ENCODE results near the gene PEX6.
"Not testable (repeated sequence)": the region's sequence is repeated elsewhere in the genome, so short reads cannot be mapped to it uniquely, and the experiment has no call there.

Gene PEX6

GRCh38 chr6:42978839-42979522 lies at the start of gene PEX6:
TSS of gene PEX6 (minus strand) at chr6:42979181. CDS start at chr6:42979150, 31 bp downstream.
- peak; percentile 92 for DNase-seq

GRCh38 chr6:43026365-43026764 lies 47.4 kb upstream of the PEX6 start:
- no peak for DNase-seq

GRCh38 chr6:43024436-43024835 lies 45.5 kb upstream of the PEX6 start:
- no peak for DNase-seq

GRCh38 chr6:43021270-43022047 lies 42.5 kb upstream of the PEX6 start, which contains the start of gene RRP36:
TSS of gene RRP36 (plus strand) at chr6:43021623. CDS start at chr6:43021655, 32 bp downstream.
- DNase-seq, result peak; percentile 88

GRCh38 chr6:43020847-43021246 lies 41.9 kb upstream of the PEX6 start:
- DNase-seq, result no peak

- DNase-seq, result no peak
Measured at GRCh38 chr6:43020052-43020705, 41.2 kb upstream of the PEX6 start.

- no peak for DNase-seq
Measured at GRCh38 chr6:43019152-43019551, 40.2 kb upstream of the PEX6 start.

- no peak for DNase-seq
Measured at GRCh38 chr6:43016943-43017334, 38.0 kb upstream of the PEX6 start.

- peak; percentile 35 for DNase-seq
Measured at GRCh38 chr6:43016176-43016942, 37.4 kb upstream of the PEX6 start.

GRCh38 chr6:43014434-43014909 lies 35.5 kb upstream of the PEX6 start:
- DNase-seq, result no peak

- DNase-seq, result peak; percentile 100
Measured at GRCh38 chr6:43013843-43014433, 35.0 kb upstream of the PEX6 start, which contains the start of the genes KLHDC3 and MEA1. TSS of gene KLHDC3 (plus strand) at chr6:43014249. CDS start at chr6:43017193, 2,944 bp downstream. TSS of gene MEA1 (minus strand) at chr6:43013946. CDS start at chr6:43013813, 133 bp downstream.

- DNase-seq, result no peak
Measured at GRCh38 chr6:43013097-43013842, 34.3 kb upstream of the PEX6 start.

- DNase-seq, result no peak
Measured at GRCh38 chr6:43012364-43012763, 33.4 kb upstream of the PEX6 start.

GRCh38 chr6:43011207-43011606 lies 32.2 kb upstream of the PEX6 start:
- no peak for DNase-seq

GRCh38 chr6:43009124-43009523 lies 30.1 kb upstream of the PEX6 start:
- peak; percentile 54 for DNase-seq

- DNase-seq, result no peak
Measured at GRCh38 chr6:43007126-43007525, 28.1 kb upstream of the PEX6 start.

- DNase-seq, result no peak
Measured at GRCh38 chr6:43006251-43006650, 27.3 kb upstream of the PEX6 start.

GRCh38 chr6:43005844-43006243 lies 26.9 kb upstream of the PEX6 start:
- no peak for DNase-seq

- DNase-seq, result no peak
Measured at GRCh38 chr6:43001843-43002242, 22.9 kb upstream of the PEX6 start.

GRCh38 chr6:42998205-42998604 lies 19.2 kb upstream of the PEX6 start:
- DNase-seq, result not testable (repeated sequence)

GRCh38 chr6:42996513-42996912 lies 17.5 kb upstream of the PEX6 start:
- DNase-seq, result no peak
